GM18499 (cell line): ENCODE results near the gene SMIM22.
"Not testable (repeated sequence)": the region's sequence is repeated elsewhere in the genome, so short reads cannot be mapped to it uniquely, and the experiment has no call there.

Experiments used
- ATAC-seq: cut with Tn5 transposase; IDR thresholded peaks from one replicate; pipeline ENCODE4 v1.9.1; 2021; ENCODE audit warnings: moderate number of reproducible peaks; ENCODE audit not compliant: insufficient read depth, unreplicated experiment

The SMIM22 gene

DNA sequence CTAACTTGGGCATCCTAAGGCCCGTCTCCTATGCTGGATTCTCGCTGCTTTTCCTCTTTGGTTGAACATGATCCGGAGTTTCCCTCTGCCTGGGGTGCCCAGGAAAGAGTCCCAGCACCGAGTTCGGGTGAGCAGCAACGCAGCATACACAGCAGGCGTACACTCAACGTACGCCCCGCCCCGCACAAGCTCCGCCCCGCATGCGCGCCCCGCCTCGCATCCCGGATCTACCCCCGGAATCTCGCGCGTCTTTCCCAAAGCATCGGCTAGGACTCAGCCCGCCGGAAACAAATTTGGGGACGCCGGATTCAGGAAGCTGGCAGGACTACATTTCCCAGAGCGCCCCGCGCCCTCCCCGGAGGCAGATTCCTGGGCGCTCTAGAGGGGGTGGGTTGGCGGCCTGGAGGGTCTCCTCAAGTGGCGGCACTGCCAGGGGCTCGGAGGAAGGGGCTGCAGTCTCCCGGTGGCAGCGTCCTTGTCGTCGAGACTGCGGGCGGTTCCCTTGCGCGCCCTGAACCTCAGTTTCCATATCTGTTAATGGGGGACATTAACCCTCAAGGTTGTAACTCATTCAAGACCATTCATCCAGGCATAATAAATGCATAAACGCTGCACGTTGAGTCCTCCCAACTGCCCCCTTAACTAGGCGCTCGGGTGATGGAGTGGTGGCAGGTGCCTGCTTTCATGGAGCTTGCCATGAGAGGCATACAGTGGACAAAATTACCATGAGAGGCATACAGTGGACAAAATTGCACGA is 26.4 kb upstream of the SMIM22 start:
- ATAC-seq: no peak

GRCh38 chr16:4769306-4769638 is 25.9 kb upstream of the SMIM22 start:
- ATAC-seq: no peak

- no peak for ATAC-seq
These were observed 23.5 kb upstream of the SMIM22 start for GRCh38 chr16:4771646-4772045.

GRCh38 chr16:4772351-4772750 is 22.8 kb upstream of the SMIM22 start:
- ATAC-seq: no peak

DNA sequence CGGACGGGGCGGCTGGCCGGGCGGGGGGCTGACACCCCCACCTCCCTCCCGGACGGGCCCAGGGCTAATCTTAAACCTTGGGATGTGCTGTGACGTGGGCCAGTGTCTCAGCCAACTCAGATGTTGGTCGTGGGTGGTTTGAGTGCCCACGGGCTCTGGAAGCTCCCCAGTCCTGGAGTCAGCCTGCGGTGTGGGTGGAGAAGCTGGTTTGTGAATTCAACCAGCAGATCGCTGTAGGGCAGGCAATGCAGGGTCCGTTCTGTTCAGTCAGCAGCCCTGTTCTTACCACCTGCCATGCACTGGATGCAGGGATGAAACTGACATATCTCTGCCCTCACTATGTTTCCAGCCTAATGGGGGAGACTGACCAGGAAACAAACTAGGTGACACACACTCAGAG is 20.2 kb upstream of the SMIM22 start:
- ATAC-seq: no peak

GRCh38 chr16:4776141-4776705 is 18.9 kb upstream of the SMIM22 start:
- no peak for ATAC-seq

- ATAC-seq: no peak
These were observed 17.7 kb upstream of the SMIM22 start for GRCh38 chr16:4777339-4778049.

DNA sequence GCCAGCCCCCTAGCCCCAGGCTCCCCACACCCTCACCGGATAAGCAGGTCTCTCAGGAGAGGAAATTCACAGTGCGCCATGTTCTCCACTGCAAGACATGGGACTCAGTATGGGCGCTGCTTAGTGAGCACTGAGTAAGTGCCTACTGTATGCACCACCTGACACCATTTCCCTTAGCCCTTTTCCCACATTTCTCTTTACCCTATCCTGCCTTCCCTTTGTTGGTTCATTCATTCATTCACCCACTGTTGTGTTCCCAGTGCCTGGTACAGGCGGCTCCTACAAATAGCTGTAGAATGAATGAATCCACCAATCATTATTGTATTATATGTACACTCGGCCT is 17.1 kb upstream of the SMIM22 start:
- no peak for ATAC-seq

DNA sequence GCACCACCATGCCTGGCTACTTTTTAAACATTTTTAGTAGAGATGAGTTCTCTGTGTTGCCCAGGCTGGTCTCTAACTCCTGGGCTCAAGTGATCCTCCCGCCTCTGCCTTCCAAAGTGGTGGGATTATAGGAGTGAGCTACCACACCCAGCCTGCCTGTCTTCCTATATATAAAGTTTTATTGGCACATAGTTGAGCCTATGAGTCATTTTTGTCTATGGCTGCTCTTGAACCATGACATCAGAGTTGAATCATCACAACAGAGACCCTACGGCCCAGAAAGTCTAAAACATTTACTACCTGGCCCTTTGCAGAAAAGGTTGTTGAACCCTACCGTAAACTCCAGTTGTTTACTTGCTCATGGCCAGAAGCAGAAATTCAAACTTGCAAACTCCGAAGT is 14.9 kb upstream of the SMIM22 start:
- no peak for ATAC-seq

GRCh38 chr16:4783251-4783950 is 11.8 kb upstream of the SMIM22 start:
- no peak for ATAC-seq

DNA sequence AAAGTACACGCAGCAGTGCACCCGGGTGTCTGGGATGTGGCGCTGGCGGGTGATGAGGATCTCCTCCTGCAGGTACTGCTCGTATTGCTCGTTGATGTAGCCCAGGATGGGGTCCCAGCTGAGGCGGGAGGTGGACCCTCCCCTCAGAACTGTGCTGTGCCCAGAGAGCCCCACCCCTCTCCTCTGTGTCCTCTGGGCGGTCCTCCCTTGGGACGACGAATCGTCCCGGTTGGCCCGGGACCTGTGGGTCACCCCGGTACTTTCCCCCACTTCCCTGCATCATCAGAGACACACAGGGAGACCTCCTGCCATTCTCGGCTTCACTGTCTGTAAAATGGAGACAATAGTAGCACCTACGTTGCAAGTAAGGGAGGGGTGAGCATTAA is 11.2 kb upstream of the SMIM22 start:
- no peak for ATAC-seq

GRCh38 chr16:4784444-4784987 is 10.7 kb upstream of the SMIM22 start:
- not testable (repeated sequence) for ATAC-seq

GRCh38 chr16:4785758-4786433 is 9.3 kb upstream of the SMIM22 start:
- no peak for ATAC-seq

- ATAC-seq: no peak
These were observed 8.1 kb upstream of the SMIM22 start for GRCh38 chr16:4787068-4787467.

- ATAC-seq: no peak
These were observed 7.3 kb upstream of the SMIM22 start, which contains the start of gene SEPTIN12 for GRCh38 chr16:4787627-4788482. Gene SEPTIN12 (minus strand): TSS chr16:4788345. CDS start chr16:4787645, 700 bp downstream.

DNA sequence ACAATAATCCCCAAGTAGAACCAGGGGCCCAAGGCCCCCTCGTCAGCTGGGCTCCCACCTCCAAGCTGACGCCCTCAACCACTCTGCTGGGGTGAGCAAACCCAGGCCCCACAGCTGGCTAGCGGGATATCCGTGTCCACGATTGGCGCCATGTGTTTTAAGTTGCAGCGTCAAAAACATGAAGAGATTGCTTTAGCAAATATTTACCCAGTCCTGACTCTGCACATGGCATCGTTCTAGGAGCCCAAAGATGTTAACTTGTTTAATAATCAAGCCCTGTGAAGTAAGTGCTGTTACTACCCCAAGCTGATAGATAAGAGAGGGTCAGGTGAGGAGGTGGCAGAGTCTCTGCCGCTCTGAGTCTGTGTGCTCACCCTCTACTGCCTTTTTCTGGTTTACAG is 6.7 kb upstream of the SMIM22 start:
- no peak for ATAC-seq

DNA sequence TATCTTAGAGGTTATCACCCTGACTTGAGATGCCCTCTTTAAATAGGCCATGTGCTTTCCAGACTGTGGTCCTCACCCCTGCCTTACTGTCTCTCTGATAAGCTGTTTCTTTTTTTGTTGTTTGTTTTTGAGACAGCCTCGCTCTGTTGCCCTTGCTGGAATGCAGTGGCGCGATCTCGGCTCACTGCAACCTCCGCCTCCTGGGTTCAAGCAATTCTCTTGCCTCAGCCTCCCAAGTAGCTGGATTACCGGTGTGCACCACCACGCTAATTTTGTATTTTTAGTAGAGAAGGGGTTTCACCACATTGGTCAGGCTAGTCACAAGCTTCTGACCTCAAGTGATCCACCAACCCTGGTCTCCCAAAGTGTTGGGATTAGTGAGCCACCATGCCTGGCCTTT is 6.3 kb upstream of the SMIM22 start:
- ATAC-seq: no peak

DNA sequence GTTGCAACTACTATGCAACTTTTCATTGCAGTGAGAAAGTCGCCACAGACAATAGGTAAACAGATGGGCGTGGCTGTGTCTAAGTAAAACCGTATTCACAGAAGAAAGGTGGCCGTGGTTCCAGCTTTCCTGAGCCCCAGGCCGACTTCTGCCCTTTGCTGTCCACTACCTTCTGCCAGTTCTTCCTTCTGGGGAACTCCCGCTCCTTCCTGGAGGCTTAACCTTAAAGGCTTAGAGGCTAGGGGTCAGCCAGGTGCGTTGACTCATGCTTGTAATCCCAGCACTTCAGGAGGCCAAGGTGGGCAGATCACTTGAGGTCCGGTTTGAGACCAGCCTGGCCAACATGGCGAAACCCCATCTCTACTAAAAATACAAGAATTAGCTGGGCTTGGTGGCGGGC is 4.9 kb upstream of the SMIM22 start:
- ATAC-seq: no peak

DNA sequence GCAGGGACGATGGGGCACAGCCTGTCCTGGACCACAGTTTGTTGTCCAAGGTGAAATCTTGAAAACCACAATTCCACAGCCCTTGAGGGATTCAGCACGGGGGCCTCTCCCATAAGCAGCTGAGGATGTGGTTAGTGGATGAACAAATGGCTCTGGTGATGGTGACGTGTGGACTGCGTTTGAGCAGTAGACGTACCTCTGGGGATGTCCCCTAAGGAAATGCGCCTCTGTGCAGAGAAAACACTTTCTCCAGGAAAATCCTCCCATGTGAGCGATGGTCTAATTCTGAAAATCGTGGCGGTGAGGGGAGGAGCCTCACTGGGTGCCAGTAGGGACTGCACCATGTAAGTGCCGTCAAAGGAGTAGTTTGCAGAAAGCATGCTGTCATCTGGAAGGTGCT is 4.3 kb upstream of the SMIM22 start:
- ATAC-seq: no peak
